Measurements from ENCODE around the gene PARL.

The PARL gene, protein sequence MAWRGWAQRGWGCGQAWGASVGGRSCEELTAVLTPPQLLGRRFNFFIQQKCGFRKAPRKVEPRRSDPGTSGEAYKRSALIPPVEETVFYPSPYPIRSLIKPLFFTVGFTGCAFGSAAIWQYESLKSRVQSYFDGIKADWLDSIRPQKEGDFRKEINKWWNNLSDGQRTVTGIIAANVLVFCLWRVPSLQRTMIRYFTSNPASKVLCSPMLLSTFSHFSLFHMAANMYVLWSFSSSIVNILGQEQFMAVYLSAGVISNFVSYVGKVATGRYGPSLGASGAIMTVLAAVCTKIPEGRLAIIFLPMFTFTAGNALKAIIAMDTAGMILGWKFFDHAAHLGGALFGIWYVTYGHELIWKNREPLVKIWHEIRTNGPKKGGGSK

DNA sequence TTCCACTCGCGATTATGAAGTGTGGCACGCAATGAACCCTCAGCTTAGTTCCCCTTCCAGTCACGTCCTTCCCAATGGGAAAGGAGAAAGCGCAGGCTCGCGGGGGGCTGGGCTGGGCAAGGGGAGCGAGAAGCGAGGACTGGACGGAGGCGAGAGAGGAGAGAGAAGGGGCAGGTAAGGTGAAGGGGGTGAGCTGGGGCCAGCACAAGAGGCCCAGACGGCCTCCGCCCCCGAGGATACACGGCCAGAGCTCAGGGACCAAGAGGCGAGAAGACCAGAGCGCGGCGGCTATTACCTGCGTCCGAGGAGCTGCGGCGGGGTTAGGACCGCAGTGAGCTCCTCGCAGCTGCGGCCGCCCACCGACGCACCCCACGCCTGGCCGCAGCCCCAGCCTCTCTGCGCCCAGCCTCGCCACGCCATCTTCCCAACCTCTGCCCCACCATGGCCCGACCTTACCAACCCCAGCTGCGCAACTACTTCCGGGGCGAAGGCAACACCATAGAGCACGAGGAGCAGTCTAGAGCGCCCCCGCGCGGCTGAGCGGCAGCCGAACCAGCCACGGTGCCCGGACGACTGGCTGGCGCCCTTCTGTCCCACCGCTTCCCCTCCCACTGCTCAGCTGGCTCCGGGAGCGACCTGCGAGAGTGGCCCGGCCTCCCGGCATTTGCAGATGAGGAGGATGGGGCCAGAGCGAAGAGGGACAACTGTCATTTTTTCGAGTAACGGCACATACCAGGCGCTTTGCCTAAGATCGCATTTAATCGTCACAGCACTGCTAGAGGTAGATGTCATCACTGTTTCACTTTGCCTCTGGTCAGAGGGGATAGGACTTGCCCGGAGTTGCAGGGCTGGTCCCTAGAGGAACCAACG is at the start of gene PARL:
TSS of gene PARL (minus strand) at position 454 of the 870 bp plus-strand sequence. CDS start at position 420, 34 bp downstream.
- DNase-seq (ENCODE audit: low spot score): peak; percentile 98

DNA sequence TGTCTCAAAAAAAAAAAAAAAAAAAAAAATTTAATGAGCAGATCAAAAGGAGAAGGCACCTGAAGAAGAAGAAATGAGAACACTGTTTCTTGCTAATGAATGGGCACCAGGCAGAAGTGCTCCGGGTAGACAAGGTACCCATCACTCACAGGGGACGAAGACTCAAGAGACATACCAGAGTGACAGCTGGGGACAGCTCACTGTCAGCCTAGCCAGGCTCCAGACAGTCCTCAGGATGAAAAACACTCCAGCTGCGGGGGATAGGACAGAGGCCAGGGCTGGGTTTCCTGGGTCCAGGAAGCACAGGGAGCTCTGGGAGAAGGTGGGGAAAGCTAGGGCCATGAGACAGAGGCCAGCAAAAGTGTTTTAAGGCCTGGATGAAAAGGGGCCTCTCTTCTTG is 48.5 kb upstream of the PARL start:
- DNase-seq (ENCODE audit: low spot score): no peak

DNA sequence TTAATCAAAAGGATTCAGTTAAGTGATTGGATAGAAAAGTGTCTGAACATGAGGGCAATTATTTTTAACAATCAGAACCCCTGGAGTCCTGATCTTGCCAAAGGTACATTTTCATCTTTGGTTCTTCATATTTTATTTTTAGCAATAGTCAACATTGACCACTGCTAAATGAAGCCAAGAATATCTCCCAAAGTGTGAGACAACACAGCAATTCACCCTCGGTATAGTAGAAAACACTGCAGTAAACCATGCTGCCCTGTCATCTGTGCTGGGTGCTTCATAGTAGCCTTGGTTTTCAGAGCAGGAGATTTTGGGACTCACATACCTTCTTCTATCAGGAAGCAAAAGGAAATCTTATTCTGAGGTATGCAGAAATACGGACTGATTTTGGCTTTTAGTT is 47.2 kb upstream of the PARL start:
- DNase-seq (ENCODE audit: low spot score): no peak

DNA sequence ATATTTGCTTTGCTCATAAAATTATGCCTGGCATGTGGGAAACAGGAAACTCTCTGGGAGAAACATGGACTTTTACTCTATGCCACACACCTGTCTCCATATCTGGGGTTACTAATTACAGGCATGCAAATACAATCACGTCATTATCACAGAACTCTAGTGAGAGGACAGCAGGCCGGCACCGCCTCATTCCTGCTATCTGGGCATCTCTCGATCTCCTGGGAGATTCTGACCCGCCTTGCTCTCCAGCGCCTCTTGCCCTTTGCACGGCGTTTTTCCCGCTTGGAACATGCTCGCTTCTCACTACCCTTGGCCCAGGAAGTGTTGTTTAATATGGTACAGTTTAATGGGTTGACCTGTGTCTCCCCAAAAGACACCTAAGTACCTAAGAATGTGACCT is 45.4 kb upstream of the PARL start:
- DNase-seq (ENCODE audit: low spot score): no peak

DNA sequence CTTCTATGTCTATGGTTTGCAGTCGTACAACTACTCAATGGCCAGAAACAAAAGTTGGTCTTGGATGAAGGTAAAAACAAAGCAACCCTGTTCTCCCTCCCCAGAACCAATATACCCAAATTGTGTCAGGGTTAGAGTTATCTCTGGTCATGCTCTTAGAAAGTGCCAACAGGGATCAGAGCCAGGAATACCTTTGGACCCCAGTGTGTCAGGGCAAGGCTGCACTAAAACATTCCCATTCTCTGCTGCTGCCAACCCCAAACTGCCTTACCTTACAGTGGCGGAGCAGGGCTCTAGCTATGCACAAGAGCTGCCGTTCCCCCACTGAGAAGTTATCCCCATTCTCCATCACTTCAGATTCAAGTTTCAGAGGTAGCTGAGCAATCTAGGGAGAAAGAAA is 42.4 kb upstream of the PARL start:
- DNase-seq (ENCODE audit: low spot score): no peak

DNA sequence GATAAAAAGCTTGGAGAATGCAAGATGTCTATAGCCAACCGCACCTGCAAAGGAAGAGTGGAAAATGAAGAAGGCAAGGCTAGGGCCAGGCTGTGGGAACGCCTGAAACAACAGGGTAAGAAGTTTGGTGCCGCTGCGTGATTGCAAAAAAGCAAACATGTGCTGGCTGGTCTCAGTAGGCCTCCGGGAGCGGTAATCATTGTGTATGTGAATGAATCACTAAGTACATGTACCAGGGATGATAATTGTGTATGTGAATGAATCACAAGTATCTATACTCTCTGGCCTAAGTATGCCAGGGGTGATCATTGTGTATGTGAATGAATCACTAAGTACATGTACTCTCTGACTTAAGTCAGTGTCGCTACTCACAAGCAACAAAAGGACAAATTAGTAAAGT is 40.3 kb upstream of the PARL start:
- no peak for DNase-seq (ENCODE audit: low spot score)

DNA sequence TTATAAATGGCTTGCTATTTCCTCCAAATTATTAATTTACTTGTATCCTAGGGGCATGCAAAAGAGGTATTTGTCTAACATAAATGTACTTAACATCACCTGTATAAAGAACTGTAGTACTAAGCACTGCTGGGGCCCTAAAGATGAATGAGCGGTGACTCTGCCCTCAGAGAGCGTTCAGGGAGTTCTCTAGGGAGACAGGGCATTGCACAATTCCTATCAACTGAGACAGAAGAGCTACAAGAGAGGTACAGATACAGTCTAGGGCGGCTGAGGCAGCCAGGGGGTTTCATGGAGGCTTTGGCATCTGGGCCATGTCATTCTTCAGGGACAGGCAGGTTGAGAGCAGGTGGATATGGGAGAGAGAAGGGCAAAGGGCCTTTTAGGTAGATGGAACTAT is 39.9 kb upstream of the PARL start:
- DNase-seq (ENCODE audit: low spot score): no peak

DNA sequence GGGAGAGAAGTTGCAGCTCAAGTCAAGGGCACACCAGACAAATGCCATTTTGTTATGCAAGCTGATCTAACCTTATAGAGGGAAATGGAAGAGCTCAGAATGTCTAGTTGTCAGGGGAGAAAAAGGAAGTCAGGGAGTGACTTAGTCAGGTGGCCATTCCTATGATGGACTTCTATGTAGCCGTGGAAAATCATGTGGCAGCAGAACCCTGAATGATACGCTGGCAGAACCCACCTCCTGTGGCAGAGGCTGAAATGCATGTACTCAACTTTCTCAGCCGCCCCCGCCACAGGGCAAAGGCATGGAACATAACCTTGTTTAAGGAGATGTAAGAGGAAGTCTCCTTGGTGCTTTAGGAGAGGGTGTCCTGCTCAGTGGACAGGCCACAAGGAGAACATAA is 37.7 kb upstream of the PARL start:
- no peak for DNase-seq (ENCODE audit: low spot score)

DNA sequence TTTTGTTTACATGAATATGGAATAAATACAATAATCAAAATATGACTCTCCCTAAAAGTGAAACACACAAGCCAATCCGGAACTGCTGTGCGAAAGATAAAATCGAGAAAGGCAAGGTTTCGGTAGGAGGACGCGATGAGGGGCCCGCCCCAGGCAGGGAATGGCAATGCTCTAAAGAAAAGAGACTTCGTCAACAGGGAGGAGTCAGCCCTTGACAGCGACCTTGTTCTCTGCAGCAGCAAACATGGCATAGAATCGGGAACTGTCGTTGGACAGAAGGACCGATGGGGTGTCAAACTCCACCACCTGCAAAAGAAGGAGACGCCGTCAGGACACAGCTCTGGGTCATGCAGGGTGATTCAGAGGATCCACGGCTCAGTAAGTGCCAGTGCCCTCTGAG is 36.4 kb upstream of the PARL start:
- DNase-seq (ENCODE audit: low spot score): no peak

DNA sequence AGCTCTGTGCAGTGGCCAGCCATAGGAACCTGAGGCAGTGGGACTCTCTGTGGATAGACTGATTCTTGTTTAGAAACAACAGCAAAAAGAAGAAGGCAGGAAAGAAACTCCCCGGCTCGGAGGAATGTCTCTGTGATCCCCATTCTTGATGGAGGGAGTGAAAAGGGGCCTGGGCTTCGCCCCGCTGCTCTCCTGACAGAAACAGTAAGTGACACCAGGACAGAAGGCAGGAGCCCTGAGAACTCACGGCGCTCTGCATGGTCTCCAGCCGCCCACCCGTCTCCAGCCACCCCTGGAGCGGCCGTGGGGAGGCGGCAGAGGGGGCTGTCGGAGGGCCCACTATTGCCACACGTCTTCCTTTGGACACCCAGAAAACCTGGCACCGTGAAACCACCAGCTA is 35.7 kb upstream of the PARL start:
- no peak for DNase-seq (ENCODE audit: low spot score)

DNA sequence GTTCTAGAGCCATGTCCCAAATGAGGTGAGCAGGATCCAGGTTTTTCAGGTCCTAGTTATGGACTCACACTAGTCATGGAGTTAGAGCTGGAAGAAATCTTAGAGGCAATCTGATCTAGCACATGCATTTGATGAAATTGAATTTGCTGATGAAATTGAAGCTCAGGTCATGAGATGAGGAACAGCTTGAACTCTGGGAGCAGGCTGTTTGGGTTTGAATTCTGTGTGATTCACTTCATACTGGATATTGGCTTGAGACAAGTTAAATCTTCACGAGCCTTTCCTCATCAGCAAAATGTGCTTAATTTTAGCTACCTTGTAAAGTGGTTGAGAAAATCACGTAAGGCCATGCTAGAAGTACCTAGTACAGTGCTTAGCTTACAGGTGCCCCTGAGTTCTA is 33.5 kb upstream of the PARL start:
- DNase-seq (ENCODE audit: low spot score): no peak

DNA sequence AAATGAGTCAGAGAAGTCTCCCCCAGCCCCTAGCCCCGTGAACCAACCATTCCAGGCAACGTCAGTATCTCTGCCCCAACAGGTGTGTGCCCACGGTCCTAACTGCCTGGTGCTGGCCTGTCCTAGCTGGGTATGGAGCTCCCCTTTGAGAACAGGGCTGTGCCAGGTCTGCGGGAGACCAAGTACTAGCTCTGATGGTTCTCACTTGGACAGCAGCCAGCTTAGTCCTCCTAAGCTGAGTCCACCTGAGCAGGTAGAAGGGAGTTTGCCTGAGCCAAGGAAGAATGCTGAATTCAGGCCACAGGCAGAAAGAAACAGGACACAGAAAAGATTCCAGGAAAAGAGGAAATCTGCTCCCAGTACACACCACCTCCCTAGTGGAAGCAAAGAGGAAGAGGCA is 33.1 kb upstream of the PARL start:
- DNase-seq (ENCODE audit: low spot score): no peak

DNA sequence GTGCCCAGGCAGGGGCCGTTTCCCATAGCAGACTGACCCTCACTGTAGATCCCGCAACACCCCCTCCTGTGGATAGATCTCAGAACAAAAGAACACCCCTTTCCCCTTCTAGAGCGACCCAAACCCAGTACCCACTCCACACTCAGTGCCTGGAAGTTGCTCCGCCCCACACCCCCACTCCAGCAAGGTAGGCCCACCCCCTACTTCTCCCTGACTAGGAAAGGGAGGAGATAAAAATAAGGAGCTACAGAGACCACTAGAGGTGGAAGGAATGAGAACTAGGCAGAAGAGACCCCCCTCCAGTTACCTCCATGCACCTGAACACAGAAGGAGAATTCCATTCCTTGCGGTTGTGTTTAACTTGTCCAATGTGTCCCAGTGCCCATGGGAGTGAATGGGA is 30.2 kb upstream of the PARL start:
- no peak for DNase-seq (ENCODE audit: low spot score)

DNA sequence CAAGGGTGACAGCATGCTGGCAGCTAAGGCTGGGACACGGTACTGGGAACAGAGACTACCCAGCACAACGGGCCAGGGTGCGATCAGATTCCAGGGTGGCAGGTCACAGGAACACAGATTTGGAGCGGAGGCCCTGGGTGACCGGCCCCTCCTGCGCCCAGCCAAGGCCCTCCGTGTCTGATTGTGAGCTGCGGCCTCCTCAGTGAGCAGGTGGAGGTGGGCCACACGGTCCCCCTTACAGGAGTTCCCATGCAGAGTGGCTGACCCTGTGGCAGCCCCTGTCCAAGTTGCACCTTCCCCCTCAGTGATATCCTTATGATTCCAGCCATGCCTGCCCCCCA is 28.9 kb upstream of the PARL start:
- DNase-seq (ENCODE audit: low spot score): no peak

DNA sequence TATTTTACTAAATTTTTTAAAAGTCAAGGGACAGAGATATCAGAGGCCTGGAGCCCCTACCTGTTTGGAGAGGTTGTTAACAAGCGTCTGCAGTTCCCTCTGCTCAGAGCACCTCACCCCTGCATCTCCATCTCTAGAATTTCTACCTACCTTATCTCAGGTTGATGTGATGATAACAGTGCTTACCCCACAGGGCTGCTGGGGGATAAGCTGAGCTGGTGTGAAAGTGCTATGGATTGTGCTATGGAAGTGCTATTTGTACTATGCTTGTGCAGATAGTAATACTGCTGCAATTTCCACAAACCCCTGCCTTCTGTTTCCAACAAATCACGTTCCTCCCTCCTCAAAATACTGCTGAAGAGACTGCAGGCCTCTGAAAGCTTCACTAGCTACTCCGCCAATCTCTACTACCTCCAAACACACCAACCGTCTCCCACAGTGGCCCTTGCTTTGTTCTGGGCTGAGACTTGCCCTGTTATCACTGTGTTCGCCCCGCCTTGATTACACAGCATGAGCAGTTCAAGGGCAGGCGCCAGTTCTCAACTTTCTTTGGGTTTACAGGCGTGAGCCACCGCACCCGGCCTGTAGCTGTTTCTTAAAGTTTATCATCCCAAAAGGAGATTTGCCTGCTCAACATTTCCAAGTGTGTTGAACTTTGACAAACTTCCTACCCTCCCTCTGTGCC is 28.4 kb upstream of the PARL start:
- DNase-seq (ENCODE audit: low spot score): no peak

DNA sequence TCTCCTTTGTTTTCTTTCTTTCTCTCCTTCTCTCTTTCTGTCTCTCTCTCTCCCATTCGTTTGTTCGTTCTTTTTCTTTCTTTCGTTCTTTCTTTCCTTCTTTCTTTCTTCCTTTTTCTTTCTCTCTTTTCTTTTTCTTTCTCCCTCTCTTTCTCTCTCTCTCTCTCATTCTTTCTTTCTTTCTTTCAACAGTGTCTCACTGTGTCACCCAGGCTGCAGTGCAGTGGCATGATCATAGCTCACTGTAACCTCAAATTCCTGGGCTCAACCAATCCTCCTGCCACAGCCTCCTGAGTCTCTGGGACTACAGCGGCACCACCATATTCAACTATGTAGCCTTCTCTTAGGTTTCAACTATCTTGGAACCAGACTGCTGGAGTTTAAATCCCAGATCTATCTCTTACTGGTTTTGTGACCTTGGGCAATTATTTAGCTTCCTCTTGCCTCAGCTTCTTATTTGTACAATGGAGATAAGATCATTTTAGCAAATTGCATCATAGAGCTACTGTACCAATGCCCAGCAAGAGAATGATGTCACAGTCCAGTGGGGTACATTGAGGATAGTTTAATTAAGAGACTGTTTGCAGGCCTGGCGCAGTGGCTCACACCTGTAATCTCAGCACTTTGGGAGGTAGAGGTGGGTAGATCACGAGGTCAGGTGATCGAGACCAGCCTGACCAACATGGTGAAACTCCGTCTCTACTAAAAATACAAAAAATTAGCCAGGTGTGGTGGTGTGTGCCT is 27.3 kb upstream of the PARL start:
- no peak for DNase-seq (ENCODE audit: low spot score)

DNA sequence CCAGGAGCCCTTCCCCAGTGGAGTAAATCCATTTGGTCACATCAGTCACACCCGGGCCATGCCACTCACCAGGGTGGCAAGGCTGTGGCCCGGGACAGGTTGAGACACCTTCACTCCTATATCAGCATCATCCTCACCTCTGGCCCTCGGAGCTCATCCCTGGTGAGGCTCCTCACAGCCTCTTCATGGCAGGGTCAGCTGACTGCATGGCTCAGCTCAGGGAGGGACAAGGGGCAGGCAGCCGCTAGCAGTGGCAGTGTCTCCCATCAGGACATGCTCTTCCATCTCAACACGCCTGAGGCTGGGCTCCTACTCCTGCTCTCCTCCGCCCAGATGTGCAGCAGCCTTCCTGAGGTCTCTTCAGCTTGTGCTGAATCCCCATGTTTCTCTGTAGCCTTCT is 26.4 kb upstream of the PARL start:
- no peak for DNase-seq (ENCODE audit: low spot score)

DNA sequence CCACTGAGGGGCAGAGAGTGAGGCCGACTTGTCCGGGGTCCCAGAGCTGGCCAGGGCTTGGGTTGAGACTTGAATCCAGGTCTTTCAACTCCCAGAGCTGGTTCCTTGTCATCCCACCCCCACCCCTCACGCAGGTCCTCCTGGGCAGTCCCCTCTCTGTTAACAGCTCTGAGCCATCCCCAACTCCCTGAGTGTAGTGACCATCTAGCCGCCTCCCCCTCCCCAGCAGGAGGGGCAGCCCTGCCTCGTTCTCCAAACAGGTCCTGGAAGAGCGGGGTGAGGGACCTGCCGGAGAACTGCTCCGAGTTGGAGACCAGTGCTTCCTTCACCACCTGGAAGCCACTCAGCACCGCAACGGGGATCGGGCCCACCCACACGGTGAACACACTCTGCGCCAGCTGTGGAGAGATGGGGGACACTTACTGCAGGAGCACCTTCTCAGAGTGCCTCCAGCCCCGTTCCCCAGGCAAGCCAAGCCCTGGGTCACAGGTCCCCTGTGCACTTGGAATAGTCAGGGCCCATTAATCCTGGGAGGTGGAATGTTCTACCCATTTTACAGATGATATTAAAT is 24.4 kb upstream of the PARL start:
- DNase-seq (ENCODE audit: low spot score): no peak

DNA sequence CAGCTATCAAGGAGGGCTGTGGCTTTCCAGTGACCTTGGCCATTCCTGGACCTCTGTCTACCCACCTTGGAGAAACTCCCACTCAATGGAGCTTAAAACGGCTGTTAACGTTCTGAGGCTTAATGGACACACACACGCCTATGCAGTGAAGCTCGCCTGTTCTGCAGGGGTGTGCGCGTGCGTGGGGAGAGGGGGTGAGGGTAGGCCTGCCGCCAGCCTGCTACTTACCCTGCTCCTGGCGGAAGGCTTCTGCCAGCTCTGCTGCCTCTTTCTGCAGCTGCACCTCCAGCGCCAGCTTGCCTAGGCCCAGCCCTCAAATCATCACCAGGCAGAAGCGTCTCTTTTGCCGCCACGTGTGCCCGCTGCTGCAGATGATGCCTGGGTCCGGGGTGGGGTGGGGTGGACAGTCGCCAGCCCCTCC is 23.2 kb upstream of the PARL start:
- DNase-seq (ENCODE audit: low spot score): no peak

DNA sequence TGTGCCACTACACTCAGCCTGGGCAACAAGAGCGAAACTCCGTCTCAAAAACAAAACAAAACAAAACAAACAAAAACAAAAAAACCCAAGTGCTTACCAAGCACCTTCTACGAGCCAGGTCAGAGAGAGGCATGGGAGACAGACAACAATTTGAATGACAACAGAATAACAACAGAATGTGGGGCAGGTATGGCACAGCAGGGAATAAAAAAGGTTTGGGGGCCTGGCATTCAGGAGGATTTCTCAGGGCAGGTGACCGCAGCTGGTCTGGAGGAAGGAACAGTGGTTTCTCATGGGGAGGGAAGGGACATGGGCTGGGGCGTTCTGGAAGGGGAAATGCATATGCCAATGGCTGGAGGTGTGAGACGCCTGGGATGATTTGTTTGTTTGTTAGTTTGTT is 22.5 kb upstream of the PARL start:
- DNase-seq (ENCODE audit: low spot score): no peak

DNA sequence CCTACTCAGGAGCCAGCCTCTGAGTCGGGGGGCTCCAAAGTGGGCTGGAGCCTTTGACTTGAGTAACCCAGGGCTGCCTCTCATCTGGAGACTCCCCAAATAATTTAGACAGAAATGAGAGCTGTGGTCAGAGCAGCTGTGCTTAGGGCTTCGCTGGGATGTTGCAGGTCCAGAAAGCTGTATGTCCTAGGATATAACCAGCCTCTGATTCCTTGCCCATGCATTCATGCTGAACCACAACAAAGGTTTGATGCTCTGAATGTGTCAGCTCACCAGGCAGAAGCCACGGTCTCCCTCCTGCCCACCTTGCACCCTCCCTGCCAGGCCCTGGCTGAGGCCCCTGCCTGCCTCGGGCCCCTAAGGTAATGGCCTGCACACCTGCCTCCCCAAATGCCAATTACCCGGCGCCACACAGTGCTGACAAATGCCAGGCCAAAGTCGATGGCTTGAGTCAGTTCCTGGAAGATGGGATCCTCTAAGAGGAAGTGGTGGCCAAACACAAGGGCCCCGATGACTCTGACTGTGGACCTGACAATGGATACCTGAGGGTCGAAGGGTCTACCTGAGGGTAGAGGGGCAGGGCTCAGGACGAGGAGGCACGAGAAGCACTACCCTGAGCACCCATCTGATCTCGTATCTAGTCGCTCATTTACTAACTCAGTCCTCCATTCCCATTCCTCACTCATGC is 21.7 kb upstream of the PARL start:
- DNase-seq (ENCODE audit: low spot score): no peak

Measured in activated CD4-positive, alpha-beta T cell treated with anti-CD3 and anti-CD28 coated beads, Interleukin-2, Interleukin-4, amounts not matched to agents 100 ng/mL and 50 ng/mL, durations not matched to agents 16 hours and 8 hours (primary cell).